ENCODE data around the gene SLC13A3.
A peak's percentile ranks its signal among the peaks of the same experiment; 100 is the strongest.

Gene SLC13A3

GRCh38 chr20:46519471-46520068 lies 131.7 kb downstream of the SLC13A3 start:
- no peak for DNase-seq

- peak; percentile 46 for DNase-seq
Observed at GRCh38 chr20:46512943-46513844, 138.1 kb downstream of the SLC13A3 start, which contains the start of gene ZNF334. Gene ZNF334 (minus strand): TSS chr20:46513559. CDS start chr20:46512102, 1,457 bp downstream.

GRCh38 chr20:46509523-46509922 lies 141.7 kb downstream of the SLC13A3 start:
- DNase-seq, result no peak
